Activated CD8-positive, alpha-beta T cell treated with anti-CD3 and anti-CD28 coated beads for 36 hours (primary cell): ENCODE data around the gene SEMA3D. TPM values are rescaled to one million over a fixed set of nuclear protein-coding genes. Genes with fewer than 3 reads are reported as not detected.

Experiments
- ATAC-seq: fragments of 200-7000 bp; cut with Tn5 transposase; one replicate; pipeline ENCODE4 v1.10.0; 2021; ENCODE audit warnings: mild to moderate bottlenecking, moderate library complexity
- CTCF ChIA-PET: fragments of 350-600 bp; sonication (Branson Sonifier 250); formaldehyde crosslinking; loops from one replicate; lab custom pipeline; 2021; ENCODE audit warnings: antibody characterized with exemption; lab: Charles Lee
- POLR2A ChIA-PET: fragments of 350-600 bp; sonication (Branson Sonifier 250); formaldehyde crosslinking; loops from one replicate; lab custom pipeline; 2021; ENCODE audit warnings: antibody characterized with exemption; lab: Charles Lee
- DNase-seq: peaks from one replicate; pipeline ENCODE4 v3.0.0-alpha.2; 2020
- H3K27ac Mint-ChIP-seq: one replicate; pipeline ENCODE4 v1.8.0; 2021; ENCODE audit warnings: mild to moderate bottlenecking, mixed read lengths
- H3K27me3 Mint-ChIP-seq: one replicate; pipeline ENCODE4 v1.8.0; 2021; ENCODE audit warnings: mixed read lengths
- H3K36me3 Mint-ChIP-seq: one replicate; pipeline ENCODE4 v1.8.0; 2021; ENCODE audit warnings: low read depth, mixed read lengths
- H3K4me1 Mint-ChIP-seq: one replicate; pipeline ENCODE4 v1.8.0; 2021; ENCODE audit warnings: low read depth, mixed read lengths
- H3K4me3 Mint-ChIP-seq: one replicate; pipeline ENCODE4 v1.8.0; 2021; ENCODE audit warnings: mild to moderate bottlenecking, moderate library complexity, mixed read lengths
- H3K9me3 Mint-ChIP-seq: one replicate; pipeline ENCODE4 v1.8.0; 2021; ENCODE audit warnings: mixed read lengths
- CTCF ChIP-seq: fragments of 200-600 bp; IDR thresholded peaks from one replicate; pipeline ENCODE4 v1.8.0; 2022; ENCODE audit warnings: antibody characterized with exemption, mild to moderate bottlenecking
- intact Hi-C: fragments of 100-400 bp; cut with micrococcal nuclease; formaldehyde crosslinking; loops from one replicate; pipeline ENCODE4 v1.10.0; 2022
- total RNA-seq, 2 experiments: library from RNA; stranded (reverse); gene quantifications; one replicate each; pipeline ENCODE4 v1.2.3, GENCODE V29; 2021

Gene SEMA3D
- total RNA-seq, 2 experiments from 2014 or later = not detected

- TF ChIP-seq CTCF = no peak
- Mint-ChIP-seq H3K4me3 (no peak overlapping the region), H3K27ac (no peak overlapping the region), H3K4me1 (no peaks in the 10 kb centered on the region), H3K27me3 (no peaks in the 10 kb centered on the region), H3K9me3 (no peaks in the 10 kb centered on the region), H3K36me3 (no peaks in the 10 kb centered on the region)
- POLR2A ChIA-PET = no interaction called here
- ATAC-seq (no peak), DNase-seq (no peak)
- CTCF ChIA-PET = no interaction called here
- intact Hi-C loops = no loop called here
Observed at GRCh38 chr7:85226361-85227085, 39.7 kb upstream of the SEMA3D start.

DNA sequence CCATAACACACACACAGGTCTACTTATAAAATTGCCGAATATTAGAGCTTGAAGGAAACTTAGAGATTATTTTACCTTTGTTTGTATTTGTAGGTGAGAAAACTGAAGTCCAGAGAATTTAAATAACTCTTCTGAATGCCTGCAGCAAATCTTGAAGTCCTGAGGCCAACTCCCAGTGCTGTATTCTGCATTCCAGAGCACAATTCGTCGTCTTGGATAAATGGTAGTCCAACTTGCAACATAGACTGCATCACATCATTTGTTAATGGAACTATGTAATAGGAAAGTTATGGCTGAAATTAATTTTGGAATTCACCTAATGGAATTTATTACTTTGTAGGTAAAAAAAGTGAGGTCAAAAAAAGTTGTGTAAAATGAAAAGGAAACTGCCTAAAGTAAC, 37.3 kb upstream of the SEMA3D start:
- Mint-ChIP-seq H3K36me3 (no peaks in the 10 kb centered on the region), H3K27me3 (no peaks in the 10 kb centered on the region), H3K27ac (no peak overlapping the region), H3K4me3 (no peak overlapping the region), H3K9me3 (no peaks in the 10 kb centered on the region), H3K4me1 (no peaks in the 10 kb centered on the region)
- ChIA-PET CTCF (no interaction called here), POLR2A (no interaction called here)
- no peak for DNase-seq
- TF ChIP-seq CTCF = no peak
- ATAC-seq = no peak
- intact Hi-C loops = no loop called here

DNA sequence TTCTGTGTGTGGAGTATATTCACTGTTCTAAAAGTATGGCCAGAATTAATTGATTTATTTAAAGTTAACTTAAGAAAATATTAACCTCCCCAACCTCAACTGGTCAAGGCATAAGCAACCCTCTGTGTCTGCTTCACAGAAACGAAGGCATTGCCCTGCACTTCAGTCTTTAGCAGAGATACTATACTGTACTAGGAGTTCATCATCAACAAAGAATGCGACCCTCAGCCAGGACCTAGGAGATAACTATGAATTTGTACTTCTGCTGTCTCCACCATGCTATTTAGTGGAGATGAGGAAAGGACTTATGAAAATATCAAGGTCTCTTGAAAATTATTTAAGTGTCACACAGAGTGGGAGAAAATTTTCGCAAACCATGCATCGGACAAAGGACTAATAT, 35.7 kb upstream of the SEMA3D start:
- ChIA-PET CTCF (no interaction called here), POLR2A (no interaction called here)
- Mint-ChIP-seq H3K4me1 (no peaks in the 10 kb centered on the region), H3K9me3 (no peaks in the 10 kb centered on the region), H3K27ac (no peak overlapping the region), H3K4me3 (no peak overlapping the region), H3K27me3 (no peaks in the 10 kb centered on the region), H3K36me3 (no peaks in the 10 kb centered on the region)
- no peak for DNase-seq
- TF ChIP-seq CTCF = no peak
- intact Hi-C loops = no loop called here
- no peak for ATAC-seq

- POLR2A ChIA-PET = no interaction called here
Observed at GRCh38 chr7:85221796-85222195, 34.9 kb upstream of the SEMA3D start.

More at GRCh38 chr7:85221796-85222195, 34.9 kb upstream of the SEMA3D start:
- Mint-ChIP-seq H3K27ac (no peak overlapping the region), H3K4me1 (no peaks in the 10 kb centered on the region), H3K27me3 (no peaks in the 10 kb centered on the region), H3K9me3 (no peaks in the 10 kb centered on the region), H3K4me3 (no peak overlapping the region), H3K36me3 (no peaks in the 10 kb centered on the region)
- DNase-seq (no peak), ATAC-seq (no peak)
- intact Hi-C loops = no loop called here
- CTCF ChIA-PET = no interaction called here
- TF ChIP-seq CTCF = no peak
